HG03439 (cell line): Measurements from ENCODE around the gene JPH2.
A peak's percentile ranks its signal among the peaks of the same experiment; 100 is the strongest.

Experiments used
- ATAC-seq: cut with Tn5 transposase; IDR thresholded peaks from one replicate; pipeline ENCODE4 v1.9.1; 2021; ENCODE audit warnings: mild to moderate bottlenecking, moderate library complexity; ENCODE audit not compliant: unreplicated experiment

Gene JPH2

DNA sequence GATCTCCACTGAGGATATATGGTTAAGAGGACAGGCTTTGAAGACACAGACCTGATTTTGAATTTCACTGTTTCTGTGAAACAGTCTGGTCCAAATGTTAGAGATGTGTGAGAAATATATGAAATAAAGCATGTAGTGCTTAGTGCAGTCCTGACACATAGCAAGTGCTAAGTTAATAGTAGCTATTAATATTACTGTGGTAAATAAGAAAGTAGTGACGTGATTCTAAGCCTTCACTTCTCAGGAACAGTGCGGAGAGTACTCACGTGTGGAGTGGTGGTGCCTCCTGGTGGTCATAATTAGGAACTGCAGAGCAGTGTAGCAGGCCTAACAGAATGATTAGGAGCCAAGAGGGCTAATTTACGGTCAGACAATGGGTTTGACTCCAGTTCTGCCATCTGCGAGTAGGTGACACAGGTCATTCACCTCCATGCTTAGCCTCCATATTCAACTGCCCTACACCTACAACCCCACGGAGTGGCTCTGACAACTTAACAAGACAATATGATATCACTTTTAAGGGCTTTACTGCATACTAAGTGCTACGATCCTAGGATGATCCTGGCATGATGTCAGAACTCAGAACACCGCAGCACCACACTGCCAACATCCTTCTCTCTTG lies 106.2 kb downstream of the JPH2 start:
- peak; percentile 81 for ATAC-seq

- ATAC-seq: no peak
These were observed 106.9 kb downstream of the JPH2 start for GRCh38 chr20:44080064-44080463.

DNA sequence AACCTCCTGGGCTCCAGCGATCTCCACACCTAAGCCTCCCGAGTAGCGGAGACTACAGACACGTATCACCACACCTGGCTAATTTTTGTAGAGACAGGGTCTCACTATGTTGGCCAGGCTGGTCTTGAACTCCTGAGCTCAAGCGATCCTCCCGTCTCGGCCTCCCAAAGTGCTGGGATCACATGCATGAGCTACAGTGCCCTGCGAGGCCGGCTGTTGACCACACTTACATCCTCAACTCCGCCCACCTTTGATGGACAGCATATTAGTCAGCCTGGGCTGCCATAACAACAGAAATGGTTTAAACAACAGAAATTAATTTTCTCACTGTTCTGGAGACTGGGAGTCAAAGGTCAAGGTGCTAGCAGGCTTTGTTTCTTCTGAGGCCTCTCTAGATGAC lies 107.7 kb downstream of the JPH2 start:
- ATAC-seq: no peak

DNA sequence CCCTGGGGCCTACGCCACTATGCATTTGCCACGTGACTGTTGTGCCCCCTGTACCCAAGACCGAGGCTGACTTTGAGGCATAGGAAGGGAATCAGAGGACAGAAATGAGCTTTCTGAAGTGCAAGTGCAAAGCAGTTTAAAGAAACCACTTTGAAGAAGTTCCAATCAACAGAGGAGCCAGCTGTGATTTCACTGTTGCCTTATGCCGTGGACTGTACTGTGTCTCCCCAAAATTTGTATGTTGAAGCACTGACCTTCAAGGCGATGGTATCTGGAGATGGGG lies 111.1 kb downstream of the JPH2 start:
- ATAC-seq: no peak

DNA sequence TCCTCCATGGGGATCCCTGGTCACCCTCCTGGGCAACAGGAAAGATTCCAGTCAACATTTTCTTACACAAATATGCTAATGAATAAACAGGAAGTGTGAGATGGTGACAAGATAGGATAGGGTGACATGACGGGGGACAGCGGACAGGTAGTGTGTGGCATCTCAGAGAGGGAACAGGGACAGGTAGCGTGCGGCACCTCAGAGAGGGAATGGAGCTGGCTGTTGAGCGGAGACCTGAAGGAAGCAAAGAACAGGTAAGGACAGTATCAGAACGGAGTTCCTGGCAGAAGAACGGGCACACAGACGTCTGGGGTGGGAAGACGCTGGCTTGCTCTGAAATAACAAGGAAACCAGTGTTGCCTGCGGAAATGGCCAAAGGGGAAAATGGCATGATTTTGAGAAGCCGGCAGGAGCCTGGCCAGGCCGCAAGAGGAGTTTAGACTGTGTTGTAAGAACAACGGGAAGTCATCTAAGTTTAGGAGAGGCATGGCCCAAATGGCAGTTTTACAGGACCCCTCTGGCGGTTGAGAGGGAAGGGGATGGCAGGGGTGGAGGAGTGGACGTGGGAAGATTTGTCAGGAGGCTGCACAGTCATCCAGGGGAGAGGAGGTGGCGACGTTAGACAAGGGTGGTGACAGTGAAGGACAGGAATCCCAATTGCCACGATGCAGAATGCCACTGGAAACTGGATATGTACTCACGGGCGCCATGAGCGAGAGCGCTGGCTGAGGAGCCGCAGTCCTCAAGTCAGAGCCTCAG lies 111.6 kb downstream of the JPH2 start:
- no peak for ATAC-seq

- ATAC-seq: no peak
These were observed 112.5 kb downstream of the JPH2 start for GRCh38 chr20:44074252-44075151.

GRCh38 chr20:44073675-44074071 lies 113.3 kb downstream of the JPH2 start:
- ATAC-seq: no peak

- ATAC-seq: no peak
These were observed 113.8 kb downstream of the JPH2 start for GRCh38 chr20:44073011-44073674.

GRCh38 chr20:44072384-44072783 lies 114.6 kb downstream of the JPH2 start:
- no peak for ATAC-seq

DNA sequence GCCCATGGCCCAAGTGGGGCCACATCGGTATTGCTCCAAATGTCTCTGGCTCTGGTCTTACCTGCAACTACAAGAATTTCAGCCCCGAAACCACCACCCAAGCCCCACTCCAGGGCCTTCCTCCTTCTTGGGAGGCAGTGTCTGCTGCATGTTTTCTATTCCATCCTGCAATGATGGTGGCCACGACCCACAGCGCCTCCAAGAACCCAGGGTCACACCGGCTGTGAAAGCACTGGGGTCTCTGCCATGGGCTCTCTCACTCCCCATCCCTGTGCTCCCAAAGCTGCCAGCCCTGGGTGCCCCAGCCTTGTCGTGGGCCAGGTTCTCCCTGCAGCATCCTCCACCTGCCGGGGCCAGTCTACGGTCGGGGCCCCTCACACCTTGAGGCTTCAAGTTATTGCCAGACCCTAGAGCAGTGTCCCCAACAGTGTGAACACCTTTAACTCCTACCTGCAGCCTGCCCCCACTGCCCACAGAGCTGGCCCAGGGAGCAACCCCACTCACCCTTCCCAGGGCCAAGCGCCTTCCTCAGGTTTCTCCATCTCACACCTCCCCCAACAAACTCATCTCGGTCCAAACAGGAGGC lies 115.4 kb downstream of the JPH2 start:
- no peak for ATAC-seq

DNA sequence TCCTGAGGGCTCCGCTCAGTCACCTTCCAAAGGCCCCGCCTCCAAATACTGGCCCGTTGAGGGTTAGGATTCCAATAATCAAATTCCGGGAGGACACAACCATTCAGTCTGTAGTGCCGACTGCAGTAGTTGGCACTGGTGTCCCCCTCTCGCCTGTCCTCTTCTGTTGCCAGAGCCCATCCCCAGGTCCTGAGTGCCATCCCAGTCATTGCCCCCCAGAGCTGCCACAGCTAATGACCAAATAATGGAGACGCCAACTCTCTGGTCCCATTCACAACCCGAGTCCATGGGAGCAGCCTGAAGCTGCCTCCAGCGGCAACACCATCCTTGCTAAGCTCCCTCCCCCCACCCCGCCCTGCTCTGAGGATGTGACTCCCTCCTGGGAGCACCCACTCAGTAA lies 115.9 kb downstream of the JPH2 start:
- ATAC-seq: no peak

DNA sequence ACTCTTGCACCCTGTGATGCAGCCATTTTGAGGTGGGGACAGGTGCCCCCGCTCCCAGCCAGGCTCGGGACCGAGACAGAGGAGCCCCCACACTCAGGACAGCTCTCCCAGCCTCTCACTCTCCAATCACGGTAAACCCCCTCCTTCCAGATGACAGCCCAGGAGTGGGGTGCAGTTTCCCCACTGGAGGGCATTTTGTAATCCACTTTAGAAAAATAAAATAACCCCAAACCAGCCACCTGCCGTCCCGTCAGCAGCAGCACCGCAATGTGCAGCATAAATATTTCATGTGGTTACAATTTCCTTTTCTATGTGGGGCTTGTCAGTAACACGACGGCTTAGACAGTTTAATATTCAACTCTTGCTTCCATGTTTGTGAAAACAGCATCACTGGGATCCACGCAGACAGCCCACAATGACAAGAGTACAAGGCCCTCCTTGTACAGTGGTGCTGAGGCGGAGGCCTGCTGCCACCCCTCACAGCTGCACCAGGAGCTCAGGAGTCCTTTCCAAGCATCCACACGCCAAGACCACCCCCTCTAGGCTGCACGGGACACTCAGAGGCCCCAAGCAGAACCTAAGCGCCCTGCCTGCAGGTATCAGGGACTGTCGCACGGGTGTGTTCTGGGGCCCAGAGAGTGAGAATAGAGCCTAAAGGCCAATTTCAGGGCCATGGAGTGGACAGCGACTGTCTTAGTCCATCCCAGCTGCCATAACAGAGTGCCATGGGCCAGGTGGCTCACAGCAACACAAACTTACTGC lies 116.7 kb downstream of the JPH2 start:
- ATAC-seq: no peak

- ATAC-seq: no peak
These were observed 117.6 kb downstream of the JPH2 start for GRCh38 chr20:44069203-44070011.

DNA sequence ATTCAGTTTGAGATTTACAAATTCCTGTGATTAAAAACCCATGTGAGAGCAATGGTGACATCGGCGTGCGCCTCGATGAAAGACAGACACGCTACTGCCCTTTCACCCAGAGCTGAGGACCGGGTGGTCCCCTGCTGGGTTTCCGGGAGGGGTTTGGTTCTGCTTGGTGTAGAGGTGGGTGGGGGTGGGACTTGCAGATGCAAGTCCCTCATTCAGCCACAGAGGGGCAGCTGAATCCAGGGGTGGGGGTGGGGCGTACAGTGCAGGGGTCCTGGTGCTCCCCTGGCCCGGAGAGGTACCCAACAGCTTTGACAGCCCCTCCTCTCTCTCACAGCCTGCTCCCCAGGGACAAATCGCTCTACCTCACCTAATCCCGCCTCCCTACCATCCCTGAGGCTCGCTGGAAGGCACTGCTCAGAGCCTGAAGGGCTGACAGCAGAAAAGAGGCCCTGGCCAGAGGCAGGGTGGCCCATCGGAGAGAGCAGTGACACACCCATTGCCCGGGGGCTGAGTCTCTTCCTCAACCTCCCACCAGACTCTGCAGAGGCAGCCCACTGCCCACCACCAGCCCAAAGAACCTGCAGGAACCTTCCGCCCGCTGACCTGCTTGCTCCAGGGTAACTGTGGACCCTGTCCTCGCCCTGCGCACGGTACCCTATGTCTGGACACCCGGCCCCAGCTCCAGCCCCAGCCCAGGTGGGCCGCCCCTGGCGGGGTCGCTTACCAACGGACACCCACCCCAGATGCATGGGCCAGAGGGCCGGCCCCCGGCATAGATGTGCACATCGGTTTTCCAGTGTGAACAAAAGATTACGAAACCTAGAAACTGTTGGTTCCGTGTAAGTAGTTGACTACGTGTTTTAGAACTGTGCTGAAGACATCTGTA lies 118.4 kb downstream of the JPH2 start:
- ATAC-seq: no peak

- no peak for ATAC-seq
These were observed 119.3 kb downstream of the JPH2 start for GRCh38 chr20:44067650-44068081.

DNA sequence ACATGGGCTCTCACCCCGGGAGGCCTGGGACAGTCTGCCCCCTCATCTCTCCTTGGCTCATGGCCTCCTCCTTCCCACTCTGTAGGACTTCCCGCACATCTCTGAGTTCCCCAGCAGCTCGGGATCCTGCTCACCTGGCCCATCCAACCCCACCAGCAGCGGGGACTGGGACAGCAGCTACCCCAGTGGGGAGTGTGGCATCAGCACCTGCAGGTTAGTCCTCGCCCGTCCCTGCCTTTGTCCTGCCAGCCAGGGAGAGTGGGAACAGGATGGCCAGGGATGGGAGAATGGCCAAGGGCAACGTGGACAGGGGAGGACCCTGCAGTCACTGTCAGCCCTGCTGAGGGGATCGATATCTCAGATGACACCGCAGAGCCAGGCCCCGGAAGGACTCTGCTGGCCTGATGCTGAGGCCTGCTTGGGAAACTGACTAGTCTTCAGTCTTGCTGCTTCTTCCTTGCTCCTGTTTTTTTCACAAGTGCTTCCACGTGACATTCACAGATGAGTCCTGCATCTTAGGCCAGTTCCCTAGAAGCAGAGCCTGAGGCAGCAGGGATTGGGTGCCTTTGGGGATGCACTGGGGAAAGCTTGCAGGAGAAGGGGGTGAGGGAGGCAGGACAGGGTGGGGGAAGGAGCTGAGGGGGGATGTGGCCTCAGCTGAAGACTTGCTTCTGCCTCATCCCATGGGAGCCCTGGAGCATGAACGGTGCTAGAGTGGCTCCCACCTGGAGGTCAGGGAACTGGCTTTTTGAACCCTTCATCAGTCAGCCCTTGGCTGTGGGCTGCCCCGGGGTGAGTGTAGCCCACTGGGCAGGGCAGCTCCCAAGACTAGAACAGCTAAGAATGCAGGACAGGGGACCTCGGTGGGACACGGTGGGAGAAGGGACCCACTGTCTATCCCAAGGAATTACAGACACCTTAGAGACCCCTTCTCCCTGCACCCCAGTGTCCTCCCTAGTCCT lies 120.1 kb downstream of the JPH2 start:
- no peak for ATAC-seq
